Esophagus squamous epithelium (tissue), 4 donors: ENCODE measurements around the gene TMEM145.

Source experiments
- CTCF ChIP-seq, 6 experiments: fragments of 450-650 bp in 4 of 6; fragments of 200-600 bp in 2 of 6; sonication (generic) in 2 of 6; IDR thresholded peaks; one replicate each; pipeline ENCODE4 v1.5.1; 2016 to 2019; ENCODE audit warnings: antibody characterized with exemption in 6 of 6, mild to moderate bottlenecking in 4 of 6, moderate library complexity in 4 of 6
- POLR2A ChIP-seq, 4 donors: fragments of 450-650 bp; IDR thresholded peaks; one replicate each; pipeline ENCODE4 v1.6.1; 2017; ENCODE audit warnings: antibody characterized with exemption in 4 of 4, mild to moderate bottlenecking in 4 of 4, moderate library complexity in 3 of 4

GRCh38 chr19:42324655-42325307 is 11.7 kb downstream of the TMEM145 start:
- TF ChIP-seq CTCF (IDR thresholded peaks at IDR 0.05), result no peak
- no peak for TF ChIP-seq POLR2A (IDR thresholded peaks at IDR 0.05)
